ENCODE data around the gene BPIFB6. TPM values are rescaled to one million over a fixed set of nuclear protein-coding genes. Genes with fewer than 3 reads are reported as not detected.

The BPIFB6 gene, protein sequence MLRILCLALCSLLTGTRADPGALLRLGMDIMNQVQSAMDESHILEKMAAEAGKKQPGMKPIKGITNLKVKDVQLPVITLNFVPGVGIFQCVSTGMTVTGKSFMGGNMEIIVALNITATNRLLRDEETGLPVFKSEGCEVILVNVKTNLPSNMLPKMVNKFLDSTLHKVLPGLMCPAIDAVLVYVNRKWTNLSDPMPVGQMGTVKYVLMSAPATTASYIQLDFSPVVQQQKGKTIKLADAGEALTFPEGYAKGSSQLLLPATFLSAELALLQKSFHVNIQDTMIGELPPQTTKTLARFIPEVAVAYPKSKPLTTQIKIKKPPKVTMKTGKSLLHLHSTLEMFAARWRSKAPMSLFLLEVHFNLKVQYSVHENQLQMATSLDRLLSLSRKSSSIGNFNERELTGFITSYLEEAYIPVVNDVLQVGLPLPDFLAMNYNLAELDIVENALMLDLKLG
- total RNA-seq = not detected

DNA sequence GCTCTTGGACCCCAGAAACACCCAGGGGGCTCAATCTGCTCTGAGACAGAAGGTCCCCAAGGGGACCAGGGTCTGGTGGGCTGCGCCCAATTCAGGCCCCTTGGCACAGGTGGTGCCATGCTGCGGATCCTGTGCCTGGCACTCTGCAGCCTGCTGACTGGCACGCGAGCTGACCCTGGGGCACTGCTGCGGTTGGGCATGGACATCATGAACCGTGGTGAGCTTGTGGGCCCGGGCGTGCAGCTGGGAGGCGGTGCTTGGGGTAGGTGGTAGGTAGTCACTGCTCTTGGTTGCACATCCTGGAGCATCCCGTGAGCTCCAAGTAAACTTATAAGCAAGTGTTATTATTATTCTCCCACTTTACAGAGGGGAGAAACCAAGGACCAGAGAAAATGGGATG, at the start of gene BPIFB6:
TSS of gene BPIFB6 (plus strand) at position 118 of the 400 bp plus-strand sequence. CDS start at position 118, 0 bp downstream.
- Mint-ChIP-seq H3K27ac (peak within 1 kb of the TSS in 1 of 2 donors; percentile 30), H3K36me3 (no peaks in the 10 kb centered on the region), H3K9me3 (peaks cover 4 to 5% of the 10 kb centered on the region in 2 donors)
- no peak for DNase-seq (ENCODE audit: low spot score in 2 of 2)
- no peak for ATAC-seq

DNA sequence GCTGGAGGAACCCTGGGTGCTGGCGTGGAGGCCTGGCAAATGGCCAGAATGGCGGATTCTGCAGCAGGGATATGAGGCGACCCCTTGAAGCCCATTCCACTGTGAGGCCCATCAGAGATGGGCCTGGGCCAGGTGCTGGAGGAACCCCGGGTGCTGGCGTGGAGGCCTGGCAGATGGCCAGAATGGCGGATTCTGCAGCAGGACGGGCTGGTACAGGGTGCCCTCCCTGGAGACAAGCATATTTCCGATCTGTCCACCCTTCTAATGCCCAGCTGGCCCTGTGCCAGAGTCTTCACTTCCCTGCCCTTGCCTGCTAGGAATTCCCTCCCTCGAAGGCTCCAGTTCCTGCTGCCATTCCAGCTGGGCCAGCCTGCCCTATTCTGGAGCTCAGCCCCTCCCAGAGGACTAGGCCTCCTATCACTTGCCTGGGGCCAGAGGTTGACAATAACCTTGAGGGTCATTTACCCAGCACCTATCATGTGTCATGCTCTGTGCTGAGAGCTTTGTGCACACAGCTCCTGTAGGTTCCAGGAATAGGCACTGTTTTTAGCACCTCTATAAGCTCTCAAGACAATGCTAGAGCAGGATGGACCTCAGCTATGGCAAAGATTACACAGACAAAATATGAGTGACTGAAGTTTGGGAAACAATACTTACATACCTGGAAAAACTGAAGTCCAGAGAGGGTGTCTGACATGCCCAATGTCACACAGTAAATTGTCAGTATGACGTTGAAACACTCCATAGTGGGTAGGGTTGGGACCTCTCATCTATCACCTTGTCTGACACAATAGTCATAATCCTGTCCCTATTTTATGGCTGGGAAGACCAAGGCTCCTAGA, 48.6 kb upstream of the BPIFB6 start:
- H3K27ac Mint-ChIP-seq = peak overlapping the region in 1 of 2 donors; percentile 77
- no peak for DNase-seq (ENCODE audit: low spot score in 2 of 2)
- ATAC-seq = no peak
- H3K9me3 Mint-ChIP-seq = no peaks in the 10 kb centered on the region
- H3K36me3 Mint-ChIP-seq = no peaks in the 10 kb centered on the region

DNA sequence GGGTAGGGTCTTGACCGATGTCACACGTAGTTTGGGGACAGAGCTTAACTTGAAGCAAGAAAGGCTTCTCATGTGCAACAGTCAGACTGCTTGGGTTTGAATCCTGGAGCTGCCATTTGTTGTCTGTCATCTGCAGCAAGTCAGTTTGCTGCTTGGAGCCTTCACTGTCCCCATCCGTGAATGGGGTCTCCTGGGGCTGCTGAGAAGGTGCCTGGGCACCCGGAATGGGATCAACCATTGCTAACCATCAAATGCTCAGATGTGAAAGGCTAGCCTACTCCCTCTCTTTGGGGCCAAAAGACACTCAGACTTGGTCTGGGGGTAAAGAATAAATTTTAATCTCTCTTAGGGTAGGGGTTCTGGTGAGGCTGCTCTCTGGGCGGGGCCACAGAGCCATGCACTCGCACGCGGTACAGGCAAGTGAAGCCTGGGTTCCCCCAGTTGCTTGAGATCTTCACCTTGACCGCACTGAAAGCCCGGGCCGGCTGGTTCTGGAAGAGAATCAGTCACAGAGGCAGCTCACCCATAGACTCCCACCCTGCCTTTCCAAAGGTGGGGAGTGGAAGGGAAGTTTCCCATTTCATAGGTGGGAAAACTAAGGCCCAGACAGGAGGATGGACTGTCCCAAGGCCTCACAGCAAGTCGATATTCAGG, 47.9 kb upstream of the BPIFB6 start:
- no peaks in the 10 kb centered on the region for H3K9me3 Mint-ChIP-seq
- H3K27ac Mint-ChIP-seq = no peak overlapping the region
- DNase-seq (ENCODE audit: low spot score in 2 of 2) (no peak), ATAC-seq (no peak)
- H3K36me3 Mint-ChIP-seq = no peaks in the 10 kb centered on the region

DNA sequence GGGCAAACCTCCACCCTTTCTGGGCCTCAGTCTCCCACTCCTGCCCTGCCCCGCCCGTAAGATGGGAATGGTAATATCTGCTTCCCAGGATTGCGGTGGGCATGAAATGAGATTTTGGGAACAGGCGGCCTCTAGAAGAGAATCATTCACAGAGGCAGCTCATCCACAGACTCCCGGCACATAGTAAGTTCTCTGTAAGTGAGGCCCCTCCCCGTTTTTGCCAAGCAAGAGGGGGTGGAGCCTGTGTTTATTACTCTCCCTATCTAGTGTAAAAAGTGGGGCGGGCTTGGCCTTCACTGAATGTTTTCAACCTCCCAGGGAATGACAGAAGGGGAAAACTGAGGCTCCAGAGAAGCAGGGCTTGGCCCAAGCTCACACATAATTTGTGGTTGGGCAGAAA, 47.3 kb upstream of the BPIFB6 start:
- no peaks in the 10 kb centered on the region for H3K36me3 Mint-ChIP-seq
- ATAC-seq = no peak
- H3K9me3 Mint-ChIP-seq = no peaks in the 10 kb centered on the region
- DNase-seq (ENCODE audit: low spot score in 2 of 2) = no peak
- peak overlapping the region in 1 of 2 donors; percentile 30 for H3K27ac Mint-ChIP-seq

DNA sequence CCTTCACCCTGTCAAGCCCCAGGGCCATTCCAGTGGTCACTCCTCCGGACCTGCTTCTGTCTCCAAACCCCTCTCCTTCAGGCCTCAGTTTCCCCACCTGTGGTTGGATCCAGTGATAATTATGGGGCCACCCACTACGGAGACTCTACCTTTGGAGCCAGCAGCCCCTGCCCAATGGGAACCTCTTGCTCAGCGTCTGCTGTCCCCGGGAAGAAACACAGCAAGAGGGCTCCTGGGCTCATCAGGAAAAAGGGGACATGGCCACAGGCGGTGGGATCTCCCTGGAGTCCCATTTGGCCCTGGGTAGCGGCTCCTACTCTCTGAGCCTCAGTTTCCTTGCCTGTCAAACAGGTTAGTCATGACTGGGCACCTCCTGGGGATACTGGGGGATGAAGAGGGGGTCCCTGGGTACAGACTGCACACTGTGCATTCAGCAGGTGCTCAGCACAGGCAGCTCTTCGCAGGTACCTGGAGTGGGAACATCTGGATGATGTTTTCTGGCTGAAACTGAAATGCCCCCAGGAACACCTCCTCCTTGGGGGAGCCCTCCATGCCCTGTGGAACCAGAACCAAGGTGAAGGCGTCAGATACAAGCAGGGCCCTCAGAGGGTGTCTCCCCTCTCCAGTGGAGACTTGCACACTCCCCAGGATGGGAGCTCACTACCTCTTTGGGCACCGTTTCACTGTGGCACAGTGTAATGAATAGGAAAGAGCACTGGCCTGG, 46.7 kb upstream of the BPIFB6 start:
- DNase-seq (ENCODE audit: low spot score in 2 of 2) (no peak), ATAC-seq (no peak)
- Mint-ChIP-seq H3K36me3 (no peaks in the 10 kb centered on the region), H3K27ac (peak overlapping the region in 1 of 2 donors; percentile 30), H3K9me3 (no peaks in the 10 kb centered on the region)

DNA sequence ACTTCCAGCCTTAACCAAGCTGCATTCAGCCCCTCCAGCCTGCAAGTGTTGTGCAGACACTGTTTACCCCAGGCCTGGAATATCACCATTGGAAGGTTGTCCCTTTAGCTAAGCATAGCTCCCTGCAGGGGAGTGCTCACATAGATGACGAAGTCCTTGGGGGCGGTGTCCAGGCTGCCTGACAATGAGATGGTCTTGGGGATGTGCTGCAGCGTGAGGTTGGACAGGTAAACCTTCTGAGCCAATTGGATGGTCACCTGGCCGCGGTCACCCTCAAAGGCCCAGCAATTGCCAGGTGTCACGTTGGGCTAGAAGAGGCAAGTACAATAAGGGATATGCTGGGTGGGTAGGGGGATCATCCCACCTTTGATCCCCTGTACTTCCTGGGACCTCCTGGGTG, 45.9 kb upstream of the BPIFB6 start:
- H3K27ac Mint-ChIP-seq = no peak overlapping the region
- no peak for DNase-seq (ENCODE audit: low spot score in 2 of 2)
- no peak for ATAC-seq
- H3K9me3 Mint-ChIP-seq = no peaks in the 10 kb centered on the region
- no peaks in the 10 kb centered on the region for H3K36me3 Mint-ChIP-seq

DNA sequence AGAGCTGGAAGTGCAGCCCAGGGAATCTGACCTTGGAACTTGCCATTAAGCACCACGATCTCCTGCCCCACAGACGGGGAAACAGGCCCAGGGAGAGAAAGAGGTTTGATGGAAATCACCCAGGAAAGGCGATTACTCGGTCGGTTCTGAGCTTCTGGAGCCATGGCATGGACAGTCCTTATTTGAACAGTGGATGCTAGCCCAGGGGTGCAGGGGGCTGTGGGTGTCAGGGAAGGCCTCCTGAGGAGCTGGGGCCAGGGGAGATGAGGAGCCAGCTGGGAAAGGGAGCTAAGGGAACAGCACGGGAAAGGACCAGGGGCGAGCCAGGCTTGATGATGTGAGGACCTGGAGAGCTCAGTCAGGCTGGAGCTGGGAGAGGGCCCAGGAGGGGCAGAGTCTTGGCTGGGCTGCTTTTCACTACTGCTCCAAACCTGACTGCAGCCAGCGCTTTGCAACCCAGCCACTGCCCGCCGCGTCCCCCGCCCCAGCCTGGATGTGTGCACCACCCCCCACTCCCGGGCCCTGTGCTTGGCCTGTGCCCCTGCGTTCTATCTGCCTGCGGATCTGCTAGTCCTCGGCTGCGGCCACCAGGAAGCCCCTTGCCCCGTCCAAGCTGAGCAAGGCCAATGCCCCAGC, 45.0 kb upstream of the BPIFB6 start:
- ATAC-seq = no peak
- Mint-ChIP-seq H3K36me3 (no peaks in the 10 kb centered on the region), H3K9me3 (no peaks in the 10 kb centered on the region), H3K27ac (peak overlapping the region in 1 of 2 donors; percentile 1)
- no peak for DNase-seq (ENCODE audit: low spot score in 2 of 2)

DNA sequence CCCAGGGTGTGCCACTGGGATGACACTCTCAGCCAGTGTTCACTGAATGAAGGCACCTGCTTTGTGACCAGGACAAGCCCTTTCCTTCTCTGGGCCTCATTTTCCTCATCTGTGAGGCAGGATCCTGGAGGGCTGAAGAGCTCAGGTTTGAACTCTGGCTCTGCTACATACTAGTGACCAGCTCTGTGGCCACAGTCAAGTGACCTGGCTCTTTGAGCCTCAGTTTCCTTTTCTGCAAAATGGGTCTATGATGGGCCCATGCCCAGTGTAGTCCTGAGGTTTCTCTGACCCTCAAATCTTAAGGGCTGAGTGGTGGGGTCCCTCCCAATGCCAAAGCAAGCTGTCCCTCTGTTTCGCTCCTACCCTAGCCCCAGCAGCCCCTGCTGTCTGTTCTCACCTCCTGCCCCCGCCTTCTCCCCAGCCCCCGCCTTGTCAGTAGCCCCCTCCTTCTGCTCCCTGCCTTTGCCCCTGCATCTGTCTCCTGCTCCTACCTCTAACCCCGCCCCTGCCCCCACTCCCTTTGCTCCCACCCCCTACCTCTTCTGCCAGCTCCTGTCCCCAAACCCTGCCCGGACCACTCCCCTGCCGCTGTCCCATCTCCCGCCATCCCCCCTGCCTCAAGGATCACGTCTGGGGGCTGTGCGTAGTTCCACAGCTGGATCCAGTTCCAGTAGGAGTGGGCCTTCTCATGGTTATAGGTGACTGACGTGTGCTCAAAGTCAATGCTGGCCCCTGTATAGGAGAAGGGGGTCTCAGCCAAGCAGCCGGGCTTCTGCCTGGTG, 44.2 kb upstream of the BPIFB6 start:
- H3K9me3 Mint-ChIP-seq = no peaks in the 10 kb centered on the region
- no peak for DNase-seq (ENCODE audit: low spot score in 2 of 2)
- no peak for ATAC-seq
- no peak overlapping the region for H3K27ac Mint-ChIP-seq
- H3K36me3 Mint-ChIP-seq = no peaks in the 10 kb centered on the region

DNA sequence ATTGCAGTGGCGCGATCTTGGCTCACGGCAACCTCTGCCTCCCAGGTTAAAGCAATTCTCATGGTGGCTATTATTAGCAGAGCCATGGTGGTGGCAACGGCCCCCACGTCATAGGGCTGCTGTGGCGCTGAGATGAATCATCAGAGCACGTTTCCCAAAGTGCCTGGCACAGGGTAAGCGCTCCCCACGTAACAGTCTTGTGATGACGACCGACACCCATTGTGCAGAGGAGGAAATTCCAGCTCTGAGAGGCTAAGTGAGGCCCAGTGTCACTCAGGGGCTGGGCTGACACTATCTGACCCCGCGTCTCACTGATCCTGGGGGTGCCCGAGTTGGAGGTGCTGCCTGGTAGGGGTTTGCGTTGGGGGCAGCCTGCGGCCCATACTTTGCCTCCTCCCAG, 43.4 kb upstream of the BPIFB6 start:
- no peaks in the 10 kb centered on the region for H3K36me3 Mint-ChIP-seq
- DNase-seq (ENCODE audit: low spot score in 2 of 2) (no peak), ATAC-seq (no peak)
- H3K9me3 Mint-ChIP-seq = no peaks in the 10 kb centered on the region
- no peak overlapping the region for H3K27ac Mint-ChIP-seq

DNA sequence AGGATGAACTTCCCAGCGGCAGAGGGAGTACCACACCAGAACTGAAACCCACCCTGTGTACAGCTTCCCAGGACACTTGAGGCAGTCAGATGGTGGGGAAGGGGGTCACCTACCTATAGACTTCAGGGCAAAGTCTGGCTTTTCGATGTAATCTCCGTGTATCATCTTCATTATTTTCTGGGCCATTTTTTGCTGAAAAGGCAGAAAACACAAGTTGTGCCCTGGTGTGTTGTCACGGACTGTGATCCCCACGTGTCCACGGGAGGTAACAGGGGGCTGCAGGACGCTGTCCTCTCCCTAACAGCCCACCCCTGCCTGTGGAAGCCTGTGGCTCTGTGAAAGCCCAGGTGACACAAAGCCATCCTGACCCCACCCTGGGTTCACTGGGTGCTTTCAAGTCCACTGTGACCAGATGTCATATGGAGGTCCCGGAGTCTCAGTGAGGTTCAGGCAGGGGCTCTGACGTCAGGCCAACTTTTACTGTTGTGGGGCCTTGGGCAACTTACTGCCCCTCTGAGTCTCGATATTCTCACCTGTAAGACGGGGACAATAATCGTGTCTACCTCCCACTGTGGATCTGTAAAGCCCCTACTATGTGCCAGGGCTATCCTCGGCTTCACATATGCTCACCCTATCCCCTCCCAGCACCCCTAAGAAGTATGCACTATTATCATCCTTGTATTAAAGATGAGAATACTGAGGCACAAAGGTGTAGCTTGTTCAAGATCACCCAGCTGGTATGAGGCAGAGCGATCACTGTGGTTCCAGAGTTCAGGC, 41.8 kb upstream of the BPIFB6 start:
- peaks cover 9 to 10% of the 10 kb centered on the region in 2 donors for H3K36me3 Mint-ChIP-seq
- peaks cover 1 to 8% of the 10 kb centered on the region in 2 donors for H3K9me3 Mint-ChIP-seq
- DNase-seq (ENCODE audit: low spot score in 2 of 2) (no peak), ATAC-seq (no peak)
- H3K27ac Mint-ChIP-seq = peak overlapping the region in 1 of 2 donors; percentile 36

DNA sequence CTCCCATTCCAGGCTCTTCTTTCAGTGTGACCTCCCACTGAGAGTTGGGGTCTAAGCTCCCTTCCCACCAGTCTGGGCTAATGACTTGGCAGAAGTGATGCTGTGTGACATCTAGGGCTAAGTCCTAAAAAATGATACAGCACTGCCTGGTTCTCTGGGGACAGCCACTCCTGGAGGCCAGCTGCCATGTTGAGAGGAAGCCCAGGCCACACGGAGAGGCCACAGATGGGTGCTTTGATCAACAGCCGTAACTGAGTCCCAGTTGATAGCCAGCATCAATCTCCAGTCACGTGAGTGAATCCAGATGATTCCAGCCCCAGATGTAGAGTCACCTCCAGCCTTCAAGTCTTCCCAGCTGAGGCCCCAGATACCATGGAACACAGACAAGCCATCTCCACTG, 41.0 kb upstream of the BPIFB6 start:
- Mint-ChIP-seq H3K36me3 (peaks cover 16% of the 10 kb centered on the region in 2 donors), H3K27ac (no peak overlapping the region), H3K9me3 (peaks cover 7 to 14% of the 10 kb centered on the region in 2 donors)
- ATAC-seq (no peak), DNase-seq (ENCODE audit: low spot score in 2 of 2) (no peak)

DNA sequence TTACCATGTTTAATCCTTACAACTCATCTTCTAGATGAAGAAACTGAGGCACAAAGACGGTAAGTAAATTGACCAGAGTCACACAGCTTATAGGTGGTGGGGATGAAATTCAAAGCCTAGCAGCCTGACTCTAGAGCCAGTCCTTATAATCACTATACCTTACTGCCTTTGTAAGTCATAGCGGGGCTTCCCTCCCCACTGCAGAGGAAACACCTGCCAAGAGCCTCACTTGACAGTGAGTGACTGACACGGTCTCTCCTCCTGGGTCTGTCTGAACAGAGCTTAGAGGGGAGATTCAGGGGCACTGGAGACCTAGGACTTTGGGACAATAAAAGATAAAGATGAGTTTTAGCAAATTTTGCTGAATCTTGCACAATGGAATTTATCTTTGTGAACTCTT, 40.1 kb upstream of the BPIFB6 start:
- H3K36me3 Mint-ChIP-seq = peaks cover 16% of the 10 kb centered on the region in 2 donors
- no peak overlapping the region for H3K27ac Mint-ChIP-seq
- peaks cover 10 to 14% of the 10 kb centered on the region in 2 donors for H3K9me3 Mint-ChIP-seq
- ATAC-seq = peak in 1 of 2 donors; percentile 51
- no peak for DNase-seq (ENCODE audit: low spot score in 2 of 2)

DNA sequence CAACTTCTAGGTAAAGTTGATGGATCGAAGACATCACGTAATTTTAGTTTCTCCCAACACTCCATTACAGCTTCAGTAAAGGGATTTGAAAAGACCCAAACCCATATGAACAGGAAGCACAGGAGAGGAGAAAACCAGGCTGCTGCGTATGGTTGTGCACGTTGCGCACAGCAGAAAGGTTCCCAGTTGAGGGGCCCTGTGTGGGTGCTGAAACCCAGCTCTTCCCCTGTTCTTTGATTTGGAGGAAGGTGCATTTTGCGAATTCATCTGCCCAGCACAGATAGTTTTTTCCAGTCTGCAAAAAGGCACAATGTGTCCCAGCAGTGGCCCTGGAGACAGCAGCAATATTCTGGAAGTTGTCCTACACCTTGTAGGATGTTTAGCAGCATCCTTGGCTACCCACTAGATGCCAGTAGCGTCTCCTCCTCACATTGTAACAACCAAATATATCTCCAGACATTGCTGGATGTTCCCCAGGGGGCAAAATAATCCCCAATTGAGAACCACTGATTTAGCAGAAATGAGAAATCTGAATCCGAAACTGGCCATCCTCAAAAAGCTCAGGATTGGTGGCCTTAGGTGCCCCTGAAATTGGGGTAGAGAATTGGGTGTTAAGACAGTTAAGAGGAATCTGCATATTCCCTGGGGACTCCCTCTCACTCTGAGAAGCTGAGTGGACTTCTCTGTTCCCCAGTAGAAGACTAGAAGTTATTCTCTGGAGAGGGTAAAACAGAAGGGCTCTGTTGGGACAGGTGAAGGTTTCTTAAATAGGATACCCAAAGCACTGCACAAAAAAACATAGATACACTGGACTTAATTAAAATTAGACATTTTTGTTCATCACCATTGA, 39.4 kb upstream of the BPIFB6 start:
- Mint-ChIP-seq H3K9me3 (peaks cover 15 to 19% of the 10 kb centered on the region in 2 donors), H3K27ac (no peak overlapping the region)

More for the DNA sequence above, 39.4 kb upstream of the BPIFB6 start:
- H3K36me3 Mint-ChIP-seq = peaks cover 16% of the 10 kb centered on the region in 2 donors
- no peak for ATAC-seq
- DNase-seq (ENCODE audit: low spot score in 2 of 2) = no peak
